ENCODE results near the gene C10orf105. TPM values are rescaled to one million over a fixed set of nuclear protein-coding genes. Genes with fewer than 3 reads are reported as not detected.

C10orf105 gene
- total RNA-seq, 1 donor from 2014 or later: 0.18 TPM

- Mint-ChIP-seq H3K9me3 (no peaks in the 10 kb centered on the region), H3K36me3 (ENCODE audit: low read depth) (peaks cover 69% of the 10 kb centered on the region), H3K27ac (peak overlapping the region; percentile 73), H3K27me3 (ENCODE audit: low read depth) (no peaks in the 10 kb centered on the region), H3K4me3 (ENCODE audit: low read depth) (no peak overlapping the region), H3K4me1 (ENCODE audit: low read depth) (peaks cover 60% of the 10 kb centered on the region)
- intact Hi-C loops (cut with micrococcal nuclease): loop anchor here (1.0 kb wide), 1 partner anchor 13 kb away; no protein-coding TSS in a partner anchor
- no peak for DNase-seq (ENCODE audit: low spot score)
Observed at GRCh38 chr10:71756311-71757191, 37.0 kb upstream of the C10orf105 start.

GRCh38 chr10:71755179-71755879 lies 35.8 kb upstream of the C10orf105 start:
- Mint-ChIP-seq H3K27me3 (ENCODE audit: low read depth) (no peaks in the 10 kb centered on the region), H3K27ac (no peak overlapping the region), H3K36me3 (ENCODE audit: low read depth) (peaks cover 68% of the 10 kb centered on the region), H3K4me1 (ENCODE audit: low read depth) (peaks cover 60% of the 10 kb centered on the region), H3K4me3 (ENCODE audit: low read depth) (no peak overlapping the region), H3K9me3 (no peaks in the 10 kb centered on the region)
- no peak for DNase-seq (ENCODE audit: low spot score)
- intact Hi-C loops (cut with micrococcal nuclease): no loop called here

GRCh38 chr10:71754562-71754961 lies 35.0 kb upstream of the C10orf105 start:
- peaks cover 67% of the 10 kb centered on the region for H3K4me1 Mint-ChIP-seq (ENCODE audit: low read depth)
- H3K4me3 Mint-ChIP-seq (ENCODE audit: low read depth): no peak overlapping the region
- intact Hi-C loops (cut with micrococcal nuclease): no loop called here
- no peaks in the 10 kb centered on the region for H3K27me3 Mint-ChIP-seq (ENCODE audit: low read depth)
- H3K36me3 Mint-ChIP-seq (ENCODE audit: low read depth): peaks cover 73% of the 10 kb centered on the region
- DNase-seq (ENCODE audit: low spot score): no peak
- H3K9me3 Mint-ChIP-seq: no peaks in the 10 kb centered on the region
- no peak overlapping the region for H3K27ac Mint-ChIP-seq

- DNase-seq (ENCODE audit: low spot score): no peak
- no peaks in the 10 kb centered on the region for H3K27me3 Mint-ChIP-seq (ENCODE audit: low read depth)
- no peak overlapping the region for H3K27ac Mint-ChIP-seq
- intact Hi-C loops (cut with micrococcal nuclease): no loop called here
- H3K4me1 Mint-ChIP-seq (ENCODE audit: low read depth): peaks cover 72% of the 10 kb centered on the region
- H3K9me3 Mint-ChIP-seq: no peaks in the 10 kb centered on the region
- H3K36me3 Mint-ChIP-seq (ENCODE audit: low read depth): peaks cover 74% of the 10 kb centered on the region
- H3K4me3 Mint-ChIP-seq (ENCODE audit: low read depth): no peak overlapping the region
Observed at GRCh38 chr10:71753960-71754505, 34.5 kb upstream of the C10orf105 start.

GRCh38 chr10:71753091-71753959 lies 33.7 kb upstream of the C10orf105 start:
- Mint-ChIP-seq H3K27me3 (ENCODE audit: low read depth) (no peaks in the 10 kb centered on the region), H3K4me3 (ENCODE audit: low read depth) (no peak overlapping the region), H3K4me1 (ENCODE audit: low read depth) (peaks cover 80% of the 10 kb centered on the region), H3K36me3 (ENCODE audit: low read depth) (peaks cover 78% of the 10 kb centered on the region), H3K27ac (peak overlapping the region; percentile 67), H3K9me3 (no peaks in the 10 kb centered on the region)
- intact Hi-C loops (cut with micrococcal nuclease): no loop called here
- no peak for DNase-seq (ENCODE audit: low spot score)

- Mint-ChIP-seq H3K9me3 (no peaks in the 10 kb centered on the region), H3K36me3 (ENCODE audit: low read depth) (peaks cover 73% of the 10 kb centered on the region), H3K27ac (peak overlapping the region; percentile 67), H3K4me3 (ENCODE audit: low read depth) (no peak overlapping the region), H3K4me1 (ENCODE audit: low read depth) (peaks cover 80% of the 10 kb centered on the region), H3K27me3 (ENCODE audit: low read depth) (no peaks in the 10 kb centered on the region)
- no peak for DNase-seq (ENCODE audit: low spot score)
- intact Hi-C loops (cut with micrococcal nuclease): no loop called here
Observed at GRCh38 chr10:71752391-71753090, 33.0 kb upstream of the C10orf105 start.

- no peak for DNase-seq (ENCODE audit: low spot score)
- Mint-ChIP-seq H3K27ac (peak overlapping the region; percentile 3), H3K9me3 (no peaks in the 10 kb centered on the region), H3K4me3 (ENCODE audit: low read depth) (no peak overlapping the region), H3K27me3 (ENCODE audit: low read depth) (no peaks in the 10 kb centered on the region), H3K36me3 (ENCODE audit: low read depth) (peaks cover 74% of the 10 kb centered on the region), H3K4me1 (ENCODE audit: low read depth) (peaks cover 80% of the 10 kb centered on the region)
- intact Hi-C loops (cut with micrococcal nuclease): no loop called here
Observed at GRCh38 chr10:71751515-71752224, 32.1 kb upstream of the C10orf105 start.

GRCh38 chr10:71750986-71751385 lies 31.4 kb upstream of the C10orf105 start:
- peaks cover 67% of the 10 kb centered on the region for H3K36me3 Mint-ChIP-seq (ENCODE audit: low read depth)
- intact Hi-C loops (cut with micrococcal nuclease): no loop called here
- no peak overlapping the region for H3K4me3 Mint-ChIP-seq (ENCODE audit: low read depth)
- peaks cover 79% of the 10 kb centered on the region for H3K4me1 Mint-ChIP-seq (ENCODE audit: low read depth)
- H3K27ac Mint-ChIP-seq: peak overlapping the region; percentile 99
- H3K27me3 Mint-ChIP-seq (ENCODE audit: low read depth): no peaks in the 10 kb centered on the region
- no peaks in the 10 kb centered on the region for H3K9me3 Mint-ChIP-seq
- DNase-seq (ENCODE audit: low spot score): no peak

- H3K4me1 Mint-ChIP-seq (ENCODE audit: low read depth): peaks cover 84% of the 10 kb centered on the region
- H3K9me3 Mint-ChIP-seq: no peaks in the 10 kb centered on the region
- no peaks in the 10 kb centered on the region for H3K27me3 Mint-ChIP-seq (ENCODE audit: low read depth)
- no peak for DNase-seq (ENCODE audit: low spot score)
- intact Hi-C loops (cut with micrococcal nuclease): no loop called here
- H3K4me3 Mint-ChIP-seq (ENCODE audit: low read depth): no peak overlapping the region
- H3K27ac Mint-ChIP-seq: peak overlapping the region; percentile 99
- peaks cover 71% of the 10 kb centered on the region for H3K36me3 Mint-ChIP-seq (ENCODE audit: low read depth)
Observed at GRCh38 chr10:71750124-71750841, 30.7 kb upstream of the C10orf105 start.

- Mint-ChIP-seq H3K4me1 (ENCODE audit: low read depth) (peaks cover 87% of the 10 kb centered on the region), H3K27ac (peak overlapping the region; percentile 99), H3K27me3 (ENCODE audit: low read depth) (no peaks in the 10 kb centered on the region), H3K36me3 (ENCODE audit: low read depth) (peaks cover 69% of the 10 kb centered on the region), H3K9me3 (no peaks in the 10 kb centered on the region), H3K4me3 (ENCODE audit: low read depth) (peak overlapping the region; percentile 69)
- DNase-seq (ENCODE audit: low spot score): no peak
- intact Hi-C loops (cut with micrococcal nuclease): no loop called here
Observed at GRCh38 chr10:71749396-71749795, 29.8 kb upstream of the C10orf105 start.

GRCh38 chr10:71748671-71749191 lies 29.2 kb upstream of the C10orf105 start:
- H3K36me3 Mint-ChIP-seq (ENCODE audit: low read depth): peaks cover 63% of the 10 kb centered on the region
- H3K4me3 Mint-ChIP-seq (ENCODE audit: low read depth): peak overlapping the region; percentile 69
- no peaks in the 10 kb centered on the region for H3K27me3 Mint-ChIP-seq (ENCODE audit: low read depth)
- H3K9me3 Mint-ChIP-seq: no peaks in the 10 kb centered on the region
- H3K4me1 Mint-ChIP-seq (ENCODE audit: low read depth): peaks cover 85% of the 10 kb centered on the region
- peak; percentile 83 for DNase-seq (ENCODE audit: low spot score)
- H3K27ac Mint-ChIP-seq: peak overlapping the region; percentile 99
- intact Hi-C loops (cut with micrococcal nuclease): loop anchor here (1.0 kb wide), 3 partner anchors 11 to 22 kb away; no protein-coding TSS in a partner anchor

Measured in activated T-helper 2 cell treated with anti-CD3 and anti-CD28 coated beads, Interferon-gamma antibody, Interleukin-2, Interleukin-4, amounts not matched to agents 10 μg/mL and 5 μg/mL and 100 μg/mL, durations not matched to agents 14 hours and 24 hours and 36 hours (primary cell).